H1 (cell line): Measurements from ENCODE around the gene SMIM28.
A peak's percentile ranks its signal among the peaks of the same experiment; 100 is the strongest.

Source experiments
- BACH1 ChIP-seq: IDR thresholded peaks from 2 replicates; pipeline ENCODE4 v1.6.1; 2012; ENCODE audit warnings: low read length, improper control_type of control experiment
- BRCA1 ChIP-seq: IDR thresholded peaks from 2 replicates; pipeline ENCODE4 v1.6.1; 2012; ENCODE audit warnings: low read depth, low read length, improper control_type of control experiment
- EP300 ChIP-seq, 2 experiments: IDR thresholded peaks; 1 replicate in 1 of 2; 2 replicates in 1 of 2; pipeline ENCODE4 v1.6.1; 2011 to 2012; ENCODE audit warnings: low read depth in 2 of 2, low read length in 2 of 2, mild to moderate bottlenecking in 2 of 2, borderline replicate concordance in 1 of 2, inconsistent platforms in 1 of 2, moderate library complexity in 1 of 2
- POLR2AphosphoS5 ChIP-seq: IDR thresholded peaks from 2 replicates; pipeline ENCODE4 v1.6.1; 2011; ENCODE audit warnings: low read depth, low read length
- TF ChIP-seq, protein P1 (sequence below), 3 experiments: IDR thresholded peaks; 1 replicate in 2 of 3; 2 replicates in 1 of 3; pipeline versions ENCODE4 v1.5.1 to v1.6.1; 2011; ENCODE audit warnings: low read length in 3 of 3, mild to moderate bottlenecking in 3 of 3, inconsistent platforms in 2 of 3, low read depth in 1 of 3, moderate library complexity in 1 of 3; ENCODE audit not compliant: insufficient read depth in 1 of 3; ENCODE audit errors: control extremely low read depth in 1 of 3
- TF ChIP-seq, protein P2 (sequence below): fragments of 300-600 bp; sonication (generic); IDR thresholded peaks from 2 replicates; pipeline ENCODE4 v1.7.1; 2012; ENCODE audit warnings: low read length, moderate library complexity, mild to moderate bottlenecking, inconsistent platforms; ENCODE audit not compliant: insufficient replicate concordance
- TF ChIP-seq, protein P3 (sequence below): IDR thresholded peaks from 2 replicates; pipeline ENCODE4 v1.6.1; 2011; ENCODE audit warnings: low read length, improper control_type of control experiment

DNA sequence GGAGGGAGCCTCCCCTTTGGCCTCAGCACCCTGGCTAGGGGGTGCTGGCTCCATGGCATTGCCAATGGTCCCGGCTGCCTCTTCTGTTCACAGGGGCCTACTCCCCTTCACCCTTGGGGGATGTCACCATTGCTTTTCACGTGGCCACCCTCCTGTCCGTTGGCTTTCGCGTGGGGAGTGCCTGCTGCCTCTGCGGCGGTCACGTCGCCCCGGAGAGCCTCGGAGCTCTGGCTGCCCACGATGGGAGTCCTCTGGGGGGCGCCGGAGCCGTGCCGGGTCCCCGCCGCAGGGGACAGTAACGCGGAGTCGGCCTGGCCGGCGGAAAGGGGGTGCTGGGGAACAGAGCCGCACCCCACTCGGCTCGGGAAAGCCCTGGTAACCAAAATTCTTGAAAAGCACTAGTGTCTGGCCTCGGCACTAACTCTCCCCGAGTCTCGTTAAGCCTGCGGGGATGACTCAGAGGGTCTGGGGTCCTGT, 25.7 kb downstream of the SMIM28 start:
- TF ChIP-seq EP300 (IDR thresholded peaks at IDR 0.05; ENCODE audit: borderline replicate concordance in 1 of 2, low read depth in 2 of 2, low read length in 2 of 2) = no peak
- TF ChIP-seq, protein P1, sequence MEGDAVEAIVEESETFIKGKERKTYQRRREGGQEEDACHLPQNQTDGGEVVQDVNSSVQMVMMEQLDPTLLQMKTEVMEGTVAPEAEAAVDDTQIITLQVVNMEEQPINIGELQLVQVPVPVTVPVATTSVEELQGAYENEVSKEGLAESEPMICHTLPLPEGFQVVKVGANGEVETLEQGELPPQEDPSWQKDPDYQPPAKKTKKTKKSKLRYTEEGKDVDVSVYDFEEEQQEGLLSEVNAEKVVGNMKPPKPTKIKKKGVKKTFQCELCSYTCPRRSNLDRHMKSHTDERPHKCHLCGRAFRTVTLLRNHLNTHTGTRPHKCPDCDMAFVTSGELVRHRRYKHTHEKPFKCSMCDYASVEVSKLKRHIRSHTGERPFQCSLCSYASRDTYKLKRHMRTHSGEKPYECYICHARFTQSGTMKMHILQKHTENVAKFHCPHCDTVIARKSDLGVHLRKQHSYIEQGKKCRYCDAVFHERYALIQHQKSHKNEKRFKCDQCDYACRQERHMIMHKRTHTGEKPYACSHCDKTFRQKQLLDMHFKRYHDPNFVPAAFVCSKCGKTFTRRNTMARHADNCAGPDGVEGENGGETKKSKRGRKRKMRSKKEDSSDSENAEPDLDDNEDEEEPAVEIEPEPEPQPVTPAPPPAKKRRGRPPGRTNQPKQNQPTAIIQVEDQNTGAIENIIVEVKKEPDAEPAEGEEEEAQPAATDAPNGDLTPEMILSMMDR (IDR thresholded peaks at IDR 0.05; ENCODE audit: control extremely low read depth in 1 of 3, insufficient read depth in 1 of 3, low read depth in 1 of 3, low read length in 3 of 3) = peak in 1 of 3 experiments; percentile 22; a peak in 2 of 4 replicates
- TF ChIP-seq, protein P2, sequence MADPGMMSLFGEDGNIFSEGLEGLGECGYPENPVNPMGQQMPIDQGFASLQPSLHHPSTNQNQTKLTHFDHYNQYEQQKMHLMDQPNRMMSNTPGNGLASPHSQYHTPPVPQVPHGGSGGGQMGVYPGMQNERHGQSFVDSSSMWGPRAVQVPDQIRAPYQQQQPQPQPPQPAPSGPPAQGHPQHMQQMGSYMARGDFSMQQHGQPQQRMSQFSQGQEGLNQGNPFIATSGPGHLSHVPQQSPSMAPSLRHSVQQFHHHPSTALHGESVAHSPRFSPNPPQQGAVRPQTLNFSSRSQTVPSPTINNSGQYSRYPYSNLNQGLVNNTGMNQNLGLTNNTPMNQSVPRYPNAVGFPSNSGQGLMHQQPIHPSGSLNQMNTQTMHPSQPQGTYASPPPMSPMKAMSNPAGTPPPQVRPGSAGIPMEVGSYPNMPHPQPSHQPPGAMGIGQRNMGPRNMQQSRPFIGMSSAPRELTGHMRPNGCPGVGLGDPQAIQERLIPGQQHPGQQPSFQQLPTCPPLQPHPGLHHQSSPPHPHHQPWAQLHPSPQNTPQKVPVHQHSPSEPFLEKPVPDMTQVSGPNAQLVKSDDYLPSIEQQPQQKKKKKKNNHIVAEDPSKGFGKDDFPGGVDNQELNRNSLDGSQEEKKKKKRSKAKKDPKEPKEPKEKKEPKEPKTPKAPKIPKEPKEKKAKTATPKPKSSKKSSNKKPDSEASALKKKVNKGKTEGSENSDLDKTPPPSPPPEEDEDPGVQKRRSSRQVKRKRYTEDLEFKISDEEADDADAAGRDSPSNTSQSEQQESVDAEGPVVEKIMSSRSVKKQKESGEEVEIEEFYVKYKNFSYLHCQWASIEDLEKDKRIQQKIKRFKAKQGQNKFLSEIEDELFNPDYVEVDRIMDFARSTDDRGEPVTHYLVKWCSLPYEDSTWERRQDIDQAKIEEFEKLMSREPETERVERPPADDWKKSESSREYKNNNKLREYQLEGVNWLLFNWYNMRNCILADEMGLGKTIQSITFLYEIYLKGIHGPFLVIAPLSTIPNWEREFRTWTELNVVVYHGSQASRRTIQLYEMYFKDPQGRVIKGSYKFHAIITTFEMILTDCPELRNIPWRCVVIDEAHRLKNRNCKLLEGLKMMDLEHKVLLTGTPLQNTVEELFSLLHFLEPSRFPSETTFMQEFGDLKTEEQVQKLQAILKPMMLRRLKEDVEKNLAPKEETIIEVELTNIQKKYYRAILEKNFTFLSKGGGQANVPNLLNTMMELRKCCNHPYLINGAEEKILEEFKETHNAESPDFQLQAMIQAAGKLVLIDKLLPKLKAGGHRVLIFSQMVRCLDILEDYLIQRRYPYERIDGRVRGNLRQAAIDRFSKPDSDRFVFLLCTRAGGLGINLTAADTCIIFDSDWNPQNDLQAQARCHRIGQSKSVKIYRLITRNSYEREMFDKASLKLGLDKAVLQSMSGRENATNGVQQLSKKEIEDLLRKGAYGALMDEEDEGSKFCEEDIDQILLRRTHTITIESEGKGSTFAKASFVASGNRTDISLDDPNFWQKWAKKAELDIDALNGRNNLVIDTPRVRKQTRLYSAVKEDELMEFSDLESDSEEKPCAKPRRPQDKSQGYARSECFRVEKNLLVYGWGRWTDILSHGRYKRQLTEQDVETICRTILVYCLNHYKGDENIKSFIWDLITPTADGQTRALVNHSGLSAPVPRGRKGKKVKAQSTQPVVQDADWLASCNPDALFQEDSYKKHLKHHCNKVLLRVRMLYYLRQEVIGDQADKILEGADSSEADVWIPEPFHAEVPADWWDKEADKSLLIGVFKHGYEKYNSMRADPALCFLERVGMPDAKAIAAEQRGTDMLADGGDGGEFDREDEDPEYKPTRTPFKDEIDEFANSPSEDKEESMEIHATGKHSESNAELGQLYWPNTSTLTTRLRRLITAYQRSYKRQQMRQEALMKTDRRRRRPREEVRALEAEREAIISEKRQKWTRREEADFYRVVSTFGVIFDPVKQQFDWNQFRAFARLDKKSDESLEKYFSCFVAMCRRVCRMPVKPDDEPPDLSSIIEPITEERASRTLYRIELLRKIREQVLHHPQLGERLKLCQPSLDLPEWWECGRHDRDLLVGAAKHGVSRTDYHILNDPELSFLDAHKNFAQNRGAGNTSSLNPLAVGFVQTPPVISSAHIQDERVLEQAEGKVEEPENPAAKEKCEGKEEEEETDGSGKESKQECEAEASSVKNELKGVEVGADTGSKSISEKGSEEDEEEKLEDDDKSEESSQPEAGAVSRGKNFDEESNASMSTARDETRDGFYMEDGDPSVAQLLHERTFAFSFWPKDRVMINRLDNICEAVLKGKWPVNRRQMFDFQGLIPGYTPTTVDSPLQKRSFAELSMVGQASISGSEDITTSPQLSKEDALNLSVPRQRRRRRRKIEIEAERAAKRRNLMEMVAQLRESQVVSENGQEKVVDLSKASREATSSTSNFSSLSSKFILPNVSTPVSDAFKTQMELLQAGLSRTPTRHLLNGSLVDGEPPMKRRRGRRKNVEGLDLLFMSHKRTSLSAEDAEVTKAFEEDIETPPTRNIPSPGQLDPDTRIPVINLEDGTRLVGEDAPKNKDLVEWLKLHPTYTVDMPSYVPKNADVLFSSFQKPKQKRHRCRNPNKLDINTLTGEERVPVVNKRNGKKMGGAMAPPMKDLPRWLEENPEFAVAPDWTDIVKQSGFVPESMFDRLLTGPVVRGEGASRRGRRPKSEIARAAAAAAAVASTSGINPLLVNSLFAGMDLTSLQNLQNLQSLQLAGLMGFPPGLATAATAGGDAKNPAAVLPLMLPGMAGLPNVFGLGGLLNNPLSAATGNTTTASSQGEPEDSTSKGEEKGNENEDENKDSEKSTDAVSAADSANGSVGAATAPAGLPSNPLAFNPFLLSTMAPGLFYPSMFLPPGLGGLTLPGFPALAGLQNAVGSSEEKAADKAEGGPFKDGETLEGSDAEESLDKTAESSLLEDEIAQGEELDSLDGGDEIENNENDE = no peak
- no peak for TF ChIP-seq BRCA1
- TF ChIP-seq, protein P3, sequence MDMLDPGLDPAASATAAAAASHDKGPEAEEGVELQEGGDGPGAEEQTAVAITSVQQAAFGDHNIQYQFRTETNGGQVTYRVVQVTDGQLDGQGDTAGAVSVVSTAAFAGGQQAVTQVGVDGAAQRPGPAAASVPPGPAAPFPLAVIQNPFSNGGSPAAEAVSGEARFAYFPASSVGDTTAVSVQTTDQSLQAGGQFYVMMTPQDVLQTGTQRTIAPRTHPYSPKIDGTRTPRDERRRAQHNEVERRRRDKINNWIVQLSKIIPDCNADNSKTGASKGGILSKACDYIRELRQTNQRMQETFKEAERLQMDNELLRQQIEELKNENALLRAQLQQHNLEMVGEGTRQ = no peak
- no peak for TF ChIP-seq POLR2AphosphoS5
- no peak for TF ChIP-seq BACH1
